HG02852 (cell line): ENCODE data around the gene FAM234B.
"Not testable (repeated sequence)": the region's sequence is repeated elsewhere in the genome, so short reads cannot be mapped to it uniquely, and the experiment has no call there.

Experiments used
- ATAC-seq: cut with Tn5 transposase; IDR thresholded peaks from one replicate; pipeline ENCODE4 v1.9.1; 2021; ENCODE audit warnings: mild to moderate bottlenecking, moderate library complexity; ENCODE audit not compliant: unreplicated experiment

FAM234B gene

GRCh38 chr12:13052421-13052820 lies 8.2 kb downstream of the FAM234B start:
- ATAC-seq = no peak

GRCh38 chr12:13053617-13054016 lies 9.4 kb downstream of the FAM234B start:
- not testable (repeated sequence) for ATAC-seq

DNA sequence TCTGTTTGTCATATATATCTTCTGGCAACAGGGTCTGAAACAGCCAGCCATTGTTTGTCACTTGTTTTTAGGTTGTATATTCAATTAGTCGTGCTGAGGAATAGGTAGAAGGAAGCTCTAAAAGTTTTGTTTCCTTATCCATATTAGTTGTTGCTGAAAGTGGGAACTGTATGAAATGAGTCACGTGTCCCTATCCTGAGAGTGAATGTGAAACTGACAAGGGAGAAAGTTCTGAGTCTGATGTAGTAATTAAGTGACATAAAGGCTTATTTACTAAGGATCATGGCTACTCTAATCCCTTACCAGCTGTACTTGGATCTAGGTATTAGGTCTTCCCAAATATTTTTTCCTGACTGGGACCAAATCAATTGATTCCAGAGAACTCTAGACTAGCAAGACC lies 16.4 kb downstream of the FAM234B start:
- no peak for ATAC-seq

GRCh38 chr12:13061377-13061776 lies 17.2 kb downstream of the FAM234B start:
- ATAC-seq = no peak

- no peak for ATAC-seq
Observed at GRCh38 chr12:13062669-13063068, 18.5 kb downstream of the FAM234B start.

DNA sequence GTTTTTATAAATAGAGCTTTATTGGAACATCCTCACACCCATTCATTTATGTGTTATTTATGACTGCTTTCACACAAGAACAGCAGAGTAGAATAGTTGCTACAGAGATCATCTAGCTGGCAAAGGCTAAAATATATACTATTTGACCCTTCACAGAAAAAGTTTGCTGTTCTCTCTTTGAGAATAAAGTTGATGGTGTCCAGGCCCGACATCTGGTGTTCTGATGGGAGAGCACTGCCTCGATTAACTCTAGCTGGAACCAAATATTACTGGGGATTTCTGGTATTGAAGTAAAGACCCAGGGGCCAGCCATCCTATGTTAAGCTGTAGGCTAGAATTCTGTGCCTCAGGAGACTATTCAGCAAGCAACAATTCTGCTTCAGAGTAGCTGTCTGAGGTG lies 21.8 kb downstream of the FAM234B start:
- ATAC-seq = no peak

DNA sequence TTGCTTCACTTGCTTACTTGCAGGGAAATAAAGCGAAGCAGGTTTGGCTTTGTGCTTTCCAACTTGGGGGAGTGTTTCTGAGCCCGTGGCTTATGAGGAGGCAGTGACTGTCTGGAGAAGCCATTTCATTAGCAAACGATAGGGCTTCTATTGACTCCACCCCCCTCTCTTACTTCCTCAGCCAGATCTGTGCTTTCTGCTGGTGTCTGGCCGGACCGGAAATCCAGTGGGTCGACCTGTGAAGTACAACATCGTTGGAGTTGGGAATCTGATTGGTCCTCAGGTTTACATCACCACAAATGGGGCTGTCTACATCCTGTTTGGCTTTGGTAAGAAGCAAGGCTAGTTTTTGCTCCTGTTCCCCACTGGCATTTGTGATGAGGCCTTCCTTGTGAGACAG lies 22.3 kb downstream of the FAM234B start:
- no peak for ATAC-seq

DNA sequence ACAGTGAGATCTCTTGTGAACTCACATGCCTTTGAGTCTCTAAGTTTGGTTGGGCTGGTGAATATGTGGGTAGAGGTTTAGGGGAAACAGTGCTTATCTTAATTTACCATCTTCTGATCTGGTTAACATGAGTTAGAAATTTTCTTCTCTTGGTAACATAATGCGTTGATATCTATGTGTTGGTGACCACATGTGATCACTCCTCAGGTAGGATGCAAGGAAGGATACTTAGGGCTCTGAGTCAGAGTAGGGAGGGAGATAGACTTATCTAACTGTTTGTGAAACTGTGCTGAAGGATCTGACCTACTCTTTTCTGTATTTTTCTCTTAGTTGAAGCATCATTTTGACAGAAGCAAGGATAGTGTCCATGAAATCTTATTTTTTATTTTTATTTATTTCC lies 23.1 kb downstream of the FAM234B start:
- no peak for ATAC-seq

- no peak for ATAC-seq
Observed at GRCh38 chr12:13069380-13069779, 25.2 kb downstream of the FAM234B start.

DNA sequence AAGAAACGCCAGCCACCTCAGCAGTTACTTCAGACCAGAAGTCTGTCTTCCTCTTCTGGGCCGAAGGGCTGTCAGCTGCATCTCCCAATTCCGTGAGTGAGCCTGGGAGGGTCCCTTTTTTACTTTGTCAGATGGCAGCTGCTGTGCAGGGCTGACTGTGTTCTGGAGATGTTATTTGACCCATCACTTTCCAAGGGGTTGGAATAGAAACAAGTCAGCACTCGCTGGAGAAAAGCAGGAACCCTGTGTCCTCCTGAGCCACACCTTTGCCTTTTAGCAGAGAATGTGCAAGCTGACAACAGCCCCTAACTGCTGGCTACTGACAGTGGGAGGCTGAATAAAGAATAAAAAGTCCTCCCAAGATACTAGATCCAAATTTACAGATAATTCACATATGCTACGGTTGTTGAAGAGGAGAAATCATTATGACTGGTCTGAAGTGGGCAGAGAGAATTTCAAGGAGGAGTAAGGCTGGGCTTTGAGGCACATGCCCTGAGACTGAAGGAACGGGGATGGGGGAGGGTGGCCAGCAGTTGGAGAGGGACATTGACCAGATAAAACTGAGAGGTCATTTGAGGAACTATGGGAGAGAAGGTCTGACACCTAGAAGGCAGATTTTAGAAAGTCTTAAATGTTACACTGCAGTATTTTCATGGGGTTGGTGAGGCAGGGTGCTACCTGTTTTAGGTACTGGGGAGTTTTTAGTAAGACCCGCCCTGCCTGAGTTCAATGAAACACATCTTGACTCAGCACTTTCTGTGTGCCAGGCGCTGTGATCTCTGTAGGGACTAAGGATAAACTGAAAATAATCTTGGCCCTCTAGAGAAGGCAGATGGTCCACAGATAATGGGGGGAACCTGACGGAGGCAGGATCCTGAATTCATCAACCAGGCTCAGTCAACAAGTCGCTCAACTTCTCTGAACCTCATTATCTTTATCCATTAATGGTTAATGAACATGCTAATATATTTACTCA lies 27.4 kb downstream of the FAM234B start:
- ATAC-seq = no peak

GRCh38 chr12:13073173-13073572 lies 29.0 kb downstream of the FAM234B start:
- no peak for ATAC-seq

DNA sequence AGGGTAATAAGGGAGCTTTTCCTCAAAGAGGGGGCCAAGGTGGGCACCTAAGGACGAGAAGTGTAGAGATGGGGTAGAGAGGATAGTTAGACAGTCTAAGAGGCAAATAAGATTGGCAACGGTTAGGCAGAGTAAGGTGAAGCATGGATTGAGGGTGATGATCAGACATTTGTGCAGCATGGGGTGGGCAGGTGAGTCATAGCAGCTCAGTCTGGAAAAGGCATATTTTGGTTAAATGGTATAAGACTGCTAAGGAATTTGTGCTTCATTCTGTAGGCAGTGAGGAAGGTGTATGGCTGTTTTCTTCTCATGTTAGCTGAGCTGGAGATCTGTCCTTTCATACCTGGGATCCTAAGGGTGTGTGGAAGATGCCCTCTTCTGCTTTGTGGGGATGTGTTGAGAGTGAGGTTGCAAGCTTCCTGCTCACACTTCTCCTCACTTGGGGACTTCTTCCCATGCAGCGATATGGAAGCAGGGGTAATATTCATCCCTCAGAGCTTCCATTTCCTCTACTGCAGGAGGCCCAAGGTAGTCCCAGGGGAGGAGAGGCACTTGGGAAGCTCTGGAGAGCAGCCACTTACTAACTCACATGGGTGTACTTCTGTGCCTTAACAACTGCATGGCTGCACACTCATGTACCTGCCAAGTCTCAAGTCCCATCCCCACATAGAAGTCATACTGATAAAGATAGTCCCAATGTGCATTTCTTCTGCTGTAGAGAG lies 30.4 kb downstream of the FAM234B start:
- ATAC-seq = no peak

- no peak for ATAC-seq
Observed at GRCh38 chr12:13075118-13075480, 30.9 kb downstream of the FAM234B start.

DNA sequence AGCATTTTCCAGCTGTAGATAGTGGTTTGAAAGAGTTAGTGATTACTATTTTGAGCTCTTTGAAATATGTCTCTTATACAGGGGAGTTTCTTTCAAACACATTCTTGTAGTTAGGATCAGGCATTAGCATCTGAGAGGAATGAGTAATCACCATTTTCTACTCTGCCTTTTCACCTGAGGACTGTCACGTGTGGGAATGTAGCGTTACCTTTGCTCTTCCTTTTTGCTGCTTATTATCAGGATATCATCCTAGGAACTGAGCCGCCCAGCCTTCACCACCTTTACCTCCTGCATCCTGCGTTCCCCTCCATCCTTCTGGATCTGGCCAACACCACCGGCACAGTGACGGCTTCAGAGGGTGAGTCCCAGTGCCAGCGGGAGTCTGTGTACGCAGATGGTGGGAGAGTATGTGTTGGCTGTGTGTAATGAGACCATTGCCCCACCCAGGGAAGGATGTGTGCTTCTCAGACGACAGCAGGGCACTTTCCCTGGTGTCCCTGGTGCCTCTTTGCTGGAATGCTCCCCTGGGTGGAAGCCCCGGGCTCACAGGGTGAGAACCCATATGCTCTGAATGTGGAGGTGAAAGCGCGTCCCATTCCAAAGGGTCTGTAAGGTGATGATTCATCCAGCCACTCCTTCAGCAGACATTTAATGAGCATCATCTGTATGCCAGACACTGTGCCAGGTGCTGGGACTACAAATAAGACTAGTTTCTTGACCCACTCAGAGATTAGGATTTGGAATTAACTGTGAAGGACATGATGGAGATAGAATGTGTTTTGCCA lies 31.8 kb downstream of the FAM234B start:
- ATAC-seq = no peak

GRCh38 chr12:13079440-13079906 lies 35.3 kb downstream of the FAM234B start:
- ATAC-seq = no peak

- no peak for ATAC-seq
Observed at GRCh38 chr12:13080266-13080665, 36.1 kb downstream of the FAM234B start.

GRCh38 chr12:13082861-13083260 lies 38.7 kb downstream of the FAM234B start:
- no peak for ATAC-seq

GRCh38 chr12:13083638-13084037 lies 39.5 kb downstream of the FAM234B start:
- ATAC-seq = not testable (repeated sequence)

DNA sequence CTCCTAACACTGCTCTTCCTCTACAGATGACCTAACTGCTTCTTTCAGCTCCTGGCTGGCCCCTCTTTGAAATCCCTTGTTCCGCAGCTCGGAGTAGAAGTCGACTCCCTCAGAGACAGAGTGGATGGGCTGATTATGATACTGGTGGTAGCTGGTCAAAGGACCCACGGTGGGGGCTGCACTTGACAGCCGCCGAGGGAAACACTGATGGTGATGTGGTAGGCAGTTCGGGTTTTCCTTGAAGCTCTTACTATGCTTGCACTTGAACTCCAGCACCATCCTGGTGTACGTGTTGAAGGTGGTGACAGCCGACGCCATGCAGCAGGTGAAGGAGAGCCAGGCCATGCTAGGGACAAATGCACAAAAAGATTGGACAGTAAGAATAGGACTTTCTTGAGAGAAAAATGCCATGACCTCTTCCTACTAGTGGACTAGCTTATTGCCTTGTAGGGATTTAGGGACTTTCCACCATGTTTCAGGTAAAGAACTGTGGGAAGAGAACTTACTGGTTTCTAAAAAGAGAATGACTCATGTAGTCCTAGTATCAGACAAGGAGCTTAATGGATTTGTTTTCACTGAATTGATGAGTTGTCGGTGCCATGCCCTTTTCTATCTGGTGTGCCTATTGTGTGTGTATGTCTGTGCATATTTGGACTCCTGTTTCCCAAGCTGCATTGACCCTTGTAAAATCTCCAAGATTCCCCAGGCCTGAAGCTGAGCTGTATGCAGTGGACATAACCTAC lies 40.9 kb downstream of the FAM234B start:
- ATAC-seq = no peak

- ATAC-seq = no peak
Observed at GRCh38 chr12:13085968-13086686, 41.9 kb downstream of the FAM234B start.
